ENCODE results near the gene TP73. TPM values are rescaled to one million over a fixed set of nuclear protein-coding genes. Genes with fewer than 3 reads are reported as not detected.
A peak's percentile ranks its signal among the peaks of the same experiment; 100 is the strongest.

TP73 gene
- polyA plus RNA-seq, 1 experiment = not detected

GRCh38 chr1:3693321-3693720, 41.0 kb downstream of the TP73 start:
- Histone ChIP-seq H3K27ac (ENCODE audit: low read depth, low read length) (no peak overlapping the region), H3K4me3 (ENCODE audit: low read depth, low read length) (no peak overlapping the region), H3K27me3 (ENCODE audit: control insufficient read depth, insufficient read depth, low read length) (peaks cover 9% of the 10 kb centered on the region), H3K9me3 (ENCODE audit: control insufficient read depth, insufficient read depth, low read length) (peaks cover 4% of the 10 kb centered on the region; the same call in 1 of the 2 replicates)
- ChIA-PET CTCF (no interaction called here), POLR2A (no interaction called here)
- TF ChIP-seq, protein P1, sequence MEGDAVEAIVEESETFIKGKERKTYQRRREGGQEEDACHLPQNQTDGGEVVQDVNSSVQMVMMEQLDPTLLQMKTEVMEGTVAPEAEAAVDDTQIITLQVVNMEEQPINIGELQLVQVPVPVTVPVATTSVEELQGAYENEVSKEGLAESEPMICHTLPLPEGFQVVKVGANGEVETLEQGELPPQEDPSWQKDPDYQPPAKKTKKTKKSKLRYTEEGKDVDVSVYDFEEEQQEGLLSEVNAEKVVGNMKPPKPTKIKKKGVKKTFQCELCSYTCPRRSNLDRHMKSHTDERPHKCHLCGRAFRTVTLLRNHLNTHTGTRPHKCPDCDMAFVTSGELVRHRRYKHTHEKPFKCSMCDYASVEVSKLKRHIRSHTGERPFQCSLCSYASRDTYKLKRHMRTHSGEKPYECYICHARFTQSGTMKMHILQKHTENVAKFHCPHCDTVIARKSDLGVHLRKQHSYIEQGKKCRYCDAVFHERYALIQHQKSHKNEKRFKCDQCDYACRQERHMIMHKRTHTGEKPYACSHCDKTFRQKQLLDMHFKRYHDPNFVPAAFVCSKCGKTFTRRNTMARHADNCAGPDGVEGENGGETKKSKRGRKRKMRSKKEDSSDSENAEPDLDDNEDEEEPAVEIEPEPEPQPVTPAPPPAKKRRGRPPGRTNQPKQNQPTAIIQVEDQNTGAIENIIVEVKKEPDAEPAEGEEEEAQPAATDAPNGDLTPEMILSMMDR (IDR thresholded peaks at IDR 0.05; ENCODE audit: low read depth, low read length) = no peak
- no peak for DNase-seq (ENCODE audit: low read depth, low spot score)

DNA sequence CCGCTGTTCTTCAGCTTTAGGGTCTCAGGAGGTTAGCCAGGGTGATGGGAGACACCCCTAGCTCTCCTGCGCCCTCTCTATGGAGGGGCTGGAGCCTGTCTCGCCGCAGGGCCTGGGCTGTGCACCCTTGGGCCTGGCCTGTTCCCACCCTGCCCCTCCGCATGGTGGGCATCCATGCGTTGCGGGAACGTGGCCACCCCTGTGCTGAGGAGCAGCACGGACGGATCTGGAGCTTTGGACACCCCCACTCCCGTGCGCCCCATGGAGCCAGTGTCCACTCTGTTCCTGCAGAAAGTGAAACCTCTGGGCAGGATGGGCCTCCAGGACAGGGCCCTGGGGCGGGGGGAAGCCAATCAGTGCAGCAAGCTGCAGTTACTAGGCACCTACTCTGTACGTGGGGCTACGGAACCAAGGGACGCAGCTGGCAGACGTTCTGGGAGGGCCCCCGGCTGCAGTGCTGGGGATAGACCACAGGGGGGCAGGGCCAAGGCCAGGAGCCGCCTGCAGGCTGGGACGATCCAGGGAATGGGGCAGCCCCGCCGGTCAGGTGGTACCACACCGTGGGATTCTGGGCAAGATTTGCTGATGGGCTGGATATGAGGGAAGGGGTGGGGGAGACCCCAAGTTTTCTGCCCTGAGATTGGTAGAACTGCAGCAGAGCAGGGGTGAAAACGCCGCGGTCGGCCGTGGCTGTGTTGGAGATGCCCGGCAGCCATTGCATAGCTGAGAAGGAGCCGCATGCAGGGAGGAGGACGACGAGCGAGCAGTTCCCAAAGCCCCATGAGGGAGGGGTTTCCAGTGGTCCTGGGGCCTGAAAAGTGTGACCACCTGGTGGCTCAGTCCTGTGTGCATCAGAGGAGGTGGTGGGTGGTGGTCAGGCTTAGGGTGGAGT, 43.3 kb downstream of the TP73 start:
- H3K9me3 ChIP-seq (ENCODE audit: control insufficient read depth, insufficient read depth, low read length) = peaks cover 4% of the 10 kb centered on the region; the same call in 1 of the 2 replicates
- POLR2A ChIA-PET = no interaction called here
- peaks cover 17% of the 10 kb centered on the region for H3K27me3 ChIP-seq (ENCODE audit: control insufficient read depth, insufficient read depth, low read length)
- no peak for DNase-seq (ENCODE audit: low read depth, low spot score)
- H3K27ac ChIP-seq (ENCODE audit: low read depth, low read length) = no peak overlapping the region
- TF ChIP-seq, protein P1 (IDR thresholded peaks at IDR 0.05; ENCODE audit: low read depth, low read length) = peak; percentile 66
- H3K4me3 ChIP-seq (ENCODE audit: low read depth, low read length) = no peak overlapping the region
- CTCF ChIA-PET = interaction anchor here (0.5 to 1.2 kb wide), 3 partner anchors 10 to 29 kb away, joined by 3 to 5 read pairs (median 3); no protein-coding TSS in a partner anchor

- peaks cover 4% of the 10 kb centered on the region; the same call in 1 of the 2 replicates for H3K9me3 ChIP-seq (ENCODE audit: control insufficient read depth, insufficient read depth, low read length)
- no peak for DNase-seq (ENCODE audit: low read depth, low spot score)
- H3K4me3 ChIP-seq (ENCODE audit: low read depth, low read length) = no peak overlapping the region
- POLR2A ChIA-PET = no interaction called here
- CTCF ChIA-PET = no interaction called here
- TF ChIP-seq, protein P1 (IDR thresholded peaks at IDR 0.05; ENCODE audit: low read depth, low read length) = no peak
- peaks cover 21% of the 10 kb centered on the region for H3K27me3 ChIP-seq (ENCODE audit: control insufficient read depth, insufficient read depth, low read length)
- H3K27ac ChIP-seq (ENCODE audit: low read depth, low read length) = no peak overlapping the region
Measured at GRCh38 chr1:3696689-3697088, 44.4 kb downstream of the TP73 start.

DNA sequence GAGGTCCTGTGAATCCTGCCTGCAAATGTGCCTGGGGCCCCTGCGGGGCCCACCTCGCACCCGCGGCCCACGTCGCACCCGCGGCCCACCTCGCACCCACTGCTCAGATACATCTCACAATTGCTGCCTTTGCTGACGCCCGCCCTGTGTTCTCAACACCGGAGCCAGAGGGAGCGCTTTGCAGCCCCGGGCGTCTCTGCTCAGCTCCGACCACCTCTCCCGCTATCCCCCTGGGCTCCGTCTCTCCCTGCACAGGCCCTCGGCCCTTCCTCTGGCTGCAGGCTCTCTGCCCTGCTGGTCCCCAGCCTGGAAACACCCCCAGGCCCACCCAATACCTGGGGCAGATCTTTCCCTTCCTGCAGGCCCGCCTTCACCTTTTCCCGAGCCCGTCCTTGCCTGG, 44.8 kb downstream of the TP73 start:
- Histone ChIP-seq H3K27ac (ENCODE audit: low read depth, low read length) (no peak overlapping the region), H3K4me3 (ENCODE audit: low read depth, low read length) (no peak overlapping the region), H3K9me3 (ENCODE audit: control insufficient read depth, insufficient read depth, low read length) (peaks cover 4% of the 10 kb centered on the region; the same call in 1 of the 2 replicates), H3K27me3 (ENCODE audit: control insufficient read depth, insufficient read depth, low read length) (peaks cover 21% of the 10 kb centered on the region)
- CTCF ChIA-PET = no interaction called here
- POLR2A ChIA-PET = no interaction called here
- DNase-seq (ENCODE audit: low read depth, low spot score) = no peak
- TF ChIP-seq, protein P1 (IDR thresholded peaks at IDR 0.05; ENCODE audit: low read depth, low read length) = no peak

- TF ChIP-seq, protein P1 (IDR thresholded peaks at IDR 0.05; ENCODE audit: low read depth, low read length) = no peak
- no peak overlapping the region for H3K4me3 ChIP-seq (ENCODE audit: low read depth, low read length)
- ChIA-PET CTCF (no interaction called here), POLR2A (no interaction called here)
- H3K9me3 ChIP-seq (ENCODE audit: control insufficient read depth, insufficient read depth, low read length) = peaks cover 4% of the 10 kb centered on the region; the same call in 1 of the 2 replicates
- H3K27ac ChIP-seq (ENCODE audit: low read depth, low read length) = no peak overlapping the region
- peaks cover 21% of the 10 kb centered on the region for H3K27me3 ChIP-seq (ENCODE audit: control insufficient read depth, insufficient read depth, low read length)
- no peak for DNase-seq (ENCODE audit: low read depth, low spot score)
Measured at GRCh38 chr1:3697810-3698209, 45.5 kb downstream of the TP73 start.
